ENCODE measurements around the gene CTDP1.

Gene CTDP1

GRCh38 chr18:79644006-79644665 lies 35.5 kb upstream of the CTDP1 start:
- DNase-seq, result peak; percentile 34

DNA sequence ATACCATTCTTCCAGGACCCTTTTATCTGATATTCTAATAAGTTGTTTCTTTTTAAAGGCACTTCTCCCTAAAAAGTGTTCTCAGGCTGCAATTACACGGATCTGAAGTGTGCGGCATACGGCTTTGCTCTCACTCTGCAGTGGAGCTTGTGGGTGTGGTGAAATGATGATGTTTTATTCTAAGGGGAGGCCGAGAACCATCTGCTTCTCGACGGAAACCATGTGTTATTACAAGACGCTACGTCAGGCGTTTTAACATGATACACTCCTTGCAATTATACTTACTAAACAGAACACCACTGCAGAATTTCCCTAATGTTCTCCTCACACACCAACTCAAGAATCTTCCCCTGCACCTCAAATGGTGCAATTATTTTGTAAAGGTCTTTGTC lies 34.9 kb upstream of the CTDP1 start:
- DNase-seq, result no peak

DNA sequence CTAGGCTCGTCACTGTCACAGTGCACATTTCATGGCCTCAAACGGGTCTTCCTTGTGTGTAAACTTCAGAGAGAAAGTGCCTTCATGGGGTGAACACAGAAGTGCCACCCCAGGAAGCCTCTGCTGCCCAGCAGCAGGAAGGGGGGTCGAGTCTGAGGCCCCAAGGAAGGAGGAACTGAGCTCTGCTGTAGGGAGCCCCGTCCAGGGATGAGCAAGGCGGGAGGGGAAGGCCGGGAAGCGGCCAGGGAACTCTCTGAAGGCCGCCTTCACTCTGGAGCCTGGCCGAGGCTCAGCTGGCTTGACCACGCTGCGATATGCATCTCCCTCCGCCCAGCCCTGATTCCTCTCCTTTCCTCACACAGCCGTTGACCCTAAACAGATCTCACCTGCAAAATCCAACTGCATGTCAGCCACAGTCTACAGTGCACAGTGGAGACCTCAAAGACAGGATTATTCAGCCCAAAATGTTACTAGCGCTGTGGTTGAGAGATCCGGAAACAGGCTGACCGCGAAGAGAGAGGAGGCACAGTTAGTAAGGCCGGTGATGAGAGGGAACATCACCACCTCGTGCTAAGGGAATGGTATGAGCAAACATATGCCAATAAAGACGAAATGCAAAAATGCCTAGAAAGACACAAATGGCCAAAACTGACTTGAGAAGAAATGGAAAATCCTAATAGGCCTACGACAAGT lies 34.2 kb upstream of the CTDP1 start:
- DNase-seq, result no peak

DNA sequence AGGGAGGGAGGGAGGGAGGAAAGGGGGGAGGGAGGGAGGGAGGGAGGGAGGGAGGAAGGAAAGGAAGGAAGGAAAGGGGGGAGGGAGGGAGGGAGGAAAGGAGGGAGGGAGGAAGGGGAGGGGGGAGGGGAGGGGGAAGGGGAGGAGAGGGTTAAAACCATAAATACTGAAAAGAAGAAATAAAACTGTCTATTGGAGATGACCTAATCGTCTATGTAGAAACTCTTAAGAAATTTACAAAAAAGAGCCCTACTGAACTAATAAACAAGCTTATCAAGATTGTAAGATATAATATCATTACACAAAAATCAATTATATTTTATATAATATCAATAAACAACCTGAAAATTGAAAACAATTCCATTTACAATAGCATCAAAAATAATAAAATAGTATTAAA lies 32.3 kb upstream of the CTDP1 start:
- DNase-seq, result no peak

GRCh38 chr18:79650959-79651358 lies 28.6 kb upstream of the CTDP1 start:
- DNase-seq, result no peak

- DNase-seq, result no peak
Observed at GRCh38 chr18:79657342-79657996, 22.1 kb upstream of the CTDP1 start.

- DNase-seq, result no peak
Observed at GRCh38 chr18:79658366-79658765, 21.2 kb upstream of the CTDP1 start.

- no peak for DNase-seq
Observed at GRCh38 chr18:79659733-79660132, 19.9 kb upstream of the CTDP1 start.

- DNase-seq, result no peak
Observed at GRCh38 chr18:79662034-79662433, 17.6 kb upstream of the CTDP1 start.

GRCh38 chr18:79662439-79662838 lies 17.2 kb upstream of the CTDP1 start:
- no peak for DNase-seq

DNA sequence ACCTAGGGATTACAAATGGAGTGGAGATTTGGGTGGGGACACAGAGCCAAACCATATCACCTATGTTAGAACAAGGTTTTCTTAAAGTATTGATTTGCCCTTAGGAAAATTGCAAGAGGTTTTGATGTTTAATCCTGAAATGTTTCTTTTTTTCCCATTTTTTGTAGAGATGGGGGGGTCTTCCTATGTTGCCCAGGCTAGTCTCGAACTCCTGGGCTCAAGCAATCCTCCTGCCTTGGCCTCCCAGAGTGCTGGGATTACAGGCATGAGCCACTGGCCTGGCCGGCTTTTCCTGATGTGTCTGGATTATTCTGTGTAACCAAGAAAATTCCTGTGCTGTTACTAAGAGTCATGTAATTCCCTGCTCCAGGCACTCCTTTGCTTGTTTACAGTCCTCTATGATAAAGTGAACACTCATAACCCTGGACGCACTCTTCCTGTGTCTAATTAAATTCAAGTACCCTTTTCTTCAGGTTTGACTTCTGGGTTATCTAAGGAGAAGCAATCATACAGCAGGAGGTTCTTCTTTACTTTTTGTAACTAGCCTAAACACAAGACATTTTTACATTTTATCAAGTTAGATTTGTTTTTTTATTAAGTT lies 15.0 kb upstream of the CTDP1 start:
- no peak for DNase-seq

DNA sequence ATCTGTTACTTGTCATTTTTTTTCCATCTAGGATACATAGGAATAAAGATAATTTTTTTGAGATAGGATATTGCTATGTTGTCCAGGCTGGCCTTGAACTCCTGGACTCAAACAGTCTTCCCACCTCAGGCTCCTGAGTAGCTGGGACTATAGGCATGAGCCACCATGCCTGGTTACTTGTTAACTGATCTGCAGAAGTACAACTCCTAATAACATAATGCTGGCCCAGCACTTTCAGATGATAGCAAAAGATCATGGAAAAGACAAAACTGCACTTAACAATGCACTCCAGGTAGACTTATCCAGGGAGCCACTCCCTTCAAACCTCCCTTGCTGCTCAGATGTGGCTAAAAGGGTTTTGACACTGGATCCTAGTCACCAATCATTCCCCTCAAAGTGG lies 11.4 kb upstream of the CTDP1 start:
- no peak for DNase-seq

GRCh38 chr18:79672490-79673276 lies 6.9 kb upstream of the CTDP1 start:
- no peak for DNase-seq

DNA sequence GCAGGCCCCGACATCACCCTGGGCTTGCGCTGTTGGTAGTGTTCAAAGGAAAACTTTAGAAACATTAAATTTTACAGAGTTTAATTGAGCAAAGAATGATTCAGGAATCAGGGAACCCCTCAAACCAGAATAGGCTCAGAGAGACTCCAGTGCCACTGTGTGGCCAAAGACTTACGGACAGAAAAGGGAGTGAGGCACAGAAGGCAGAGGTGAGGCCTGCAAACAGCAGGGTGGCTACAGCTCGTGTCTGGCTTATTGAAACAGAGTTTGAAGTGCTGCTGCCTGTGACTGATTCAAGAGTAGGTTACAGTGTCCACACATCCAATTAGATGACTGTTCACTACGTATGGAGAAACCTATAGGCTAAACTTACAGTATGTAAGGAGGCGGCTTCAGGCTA lies 2.4 kb upstream of the CTDP1 start:
- DNase-seq, result no peak

DNA sequence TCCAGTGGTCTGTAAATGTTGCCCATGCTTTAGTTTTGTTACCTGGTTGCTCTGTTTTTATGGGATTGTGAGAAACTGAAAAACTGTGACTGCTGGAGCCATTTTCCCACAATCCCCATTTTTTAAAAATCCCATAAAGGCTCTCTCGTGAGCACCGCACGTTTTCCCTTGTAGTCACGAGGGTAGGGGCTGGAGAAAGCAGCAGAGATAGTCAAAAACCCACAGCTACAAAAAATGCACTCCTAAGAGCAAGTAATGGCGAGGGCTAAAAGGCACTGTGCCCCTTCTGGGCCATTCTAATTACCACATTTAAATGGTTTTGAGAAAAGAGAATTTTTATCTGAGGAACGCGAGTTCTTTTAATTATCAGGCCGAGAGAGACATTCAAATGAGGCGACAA lies 1.8 kb upstream of the CTDP1 start:
- DNase-seq, result no peak

GRCh38 chr18:79678665-79679551 lies 695 bp upstream of the CTDP1 start:
- peak; percentile 98 for DNase-seq

- DNase-seq, result no peak
Observed at GRCh38 chr18:79680100-79680879, 687 bp downstream of the CTDP1 start.

GRCh38 chr18:79680891-79681339 lies 1.3 kb downstream of the CTDP1 start:
- no peak for DNase-seq

DNA sequence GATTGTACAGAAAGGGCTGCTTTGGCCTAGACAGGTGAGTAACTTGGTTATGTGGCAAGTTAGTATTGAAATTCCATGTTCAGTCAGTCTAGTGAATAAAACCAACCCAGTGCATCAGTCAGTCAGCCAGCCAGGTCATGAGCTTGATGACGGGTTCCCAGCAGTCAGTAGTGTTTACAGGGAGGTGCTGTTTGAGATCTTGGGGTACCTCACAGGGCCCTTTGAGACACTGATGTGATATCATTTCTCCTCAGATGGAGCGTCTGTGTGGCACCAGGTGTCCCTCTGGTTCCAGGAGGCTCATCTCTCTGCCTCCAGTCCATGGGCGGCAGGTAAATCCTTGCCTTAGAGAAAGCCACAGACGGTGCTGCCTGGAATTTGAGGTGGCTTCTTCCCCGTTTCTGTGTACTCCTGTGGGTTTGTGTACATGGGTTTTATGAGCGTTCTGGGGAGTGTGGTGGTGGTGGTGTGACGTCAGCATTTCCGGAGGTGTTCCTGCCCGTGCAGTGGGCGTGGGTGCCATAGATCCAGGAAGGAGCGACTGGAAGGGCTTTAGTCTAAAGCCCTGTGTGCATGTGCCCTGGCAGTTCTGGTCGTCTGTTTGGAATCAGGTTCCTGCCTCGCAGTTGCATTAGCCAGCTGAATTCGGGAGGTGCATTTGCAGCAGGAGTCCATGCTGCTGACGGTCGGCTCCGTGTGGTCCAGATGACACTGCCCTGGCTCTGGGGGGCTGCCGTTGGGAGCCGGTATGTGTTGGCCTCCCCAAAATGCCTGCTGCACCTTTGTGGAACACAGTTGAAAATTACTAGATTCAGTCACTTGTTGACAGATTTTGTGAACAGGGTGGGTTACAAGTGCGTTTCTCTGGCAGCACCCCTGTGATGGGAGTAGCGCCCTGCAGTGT lies 2.1 kb downstream of the CTDP1 start:
- DNase-seq, result no peak

DNA sequence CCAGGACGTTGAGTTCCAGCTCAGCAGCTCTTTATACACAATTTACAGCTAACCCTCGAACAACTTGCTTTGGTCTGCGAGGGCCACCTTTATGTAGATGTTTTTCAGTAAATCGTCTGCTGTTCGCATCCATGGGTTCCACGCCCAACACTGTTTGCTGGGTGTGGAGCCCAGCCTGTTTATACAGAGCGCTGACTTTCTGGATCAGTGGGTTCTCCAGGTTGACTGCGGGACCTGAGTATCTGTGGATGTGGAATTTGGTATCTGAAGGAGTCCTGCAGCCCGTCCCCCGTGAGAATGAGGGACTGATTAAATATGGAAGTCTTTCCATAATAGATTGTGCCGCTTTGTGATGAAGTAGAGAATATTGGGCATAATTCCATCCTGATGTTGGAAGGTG lies 2.9 kb downstream of the CTDP1 start:
- DNase-seq, result no peak
